DMS 273 (cell line): ENCODE data around the gene NAP1L1.

Experiments used
- DNase-seq: peaks from one replicate; lab custom pipeline; 2025; ENCODE audit not compliant: unreplicated experiment; lab: John Stamatoyannopoulos, UW

Gene NAP1L1

DNA sequence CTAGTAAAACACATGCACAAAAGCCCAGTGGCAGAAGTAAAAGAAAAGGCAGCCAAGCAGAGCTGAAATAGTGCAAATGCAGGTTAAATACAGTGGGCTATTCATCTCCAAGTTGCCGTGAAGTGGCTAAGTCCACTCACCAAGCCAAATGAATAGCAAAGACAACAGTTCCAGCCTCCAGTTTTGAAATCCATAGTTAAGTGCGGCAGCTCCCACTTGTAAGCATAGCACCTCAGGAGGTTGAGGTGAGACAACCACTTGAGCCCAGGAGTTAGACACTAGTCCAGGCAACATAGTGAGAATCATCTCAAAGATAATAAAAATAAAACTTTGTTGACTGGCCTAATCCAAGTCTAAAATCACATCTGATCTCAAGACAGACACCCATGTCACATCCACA lies 43.1 kb downstream of the NAP1L1 start:
- no peak for DNase-seq

DNA sequence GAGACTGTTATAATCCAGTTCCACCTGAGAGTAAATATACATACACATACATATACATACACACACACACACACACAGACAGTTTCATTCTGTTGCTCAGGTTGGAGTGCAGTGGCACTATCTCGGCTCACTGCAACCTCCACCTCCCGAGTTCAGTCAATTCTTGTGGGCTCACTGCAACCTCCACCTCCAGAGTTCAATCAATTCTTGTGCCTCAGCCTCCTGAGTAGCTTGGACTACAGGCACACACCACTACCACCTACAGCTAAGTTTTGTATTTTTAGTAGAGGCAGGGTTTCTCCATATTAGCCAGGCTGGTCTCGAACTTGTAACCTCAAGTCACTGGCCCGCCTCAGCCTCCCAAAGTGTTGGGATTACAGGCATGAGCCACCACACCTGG lies 44.0 kb downstream of the NAP1L1 start:
- DNase-seq = peak; percentile 9

- no peak for DNase-seq
These were observed 46.3 kb downstream of the NAP1L1 start for GRCh38 chr12:76038176-76038575.

DNA sequence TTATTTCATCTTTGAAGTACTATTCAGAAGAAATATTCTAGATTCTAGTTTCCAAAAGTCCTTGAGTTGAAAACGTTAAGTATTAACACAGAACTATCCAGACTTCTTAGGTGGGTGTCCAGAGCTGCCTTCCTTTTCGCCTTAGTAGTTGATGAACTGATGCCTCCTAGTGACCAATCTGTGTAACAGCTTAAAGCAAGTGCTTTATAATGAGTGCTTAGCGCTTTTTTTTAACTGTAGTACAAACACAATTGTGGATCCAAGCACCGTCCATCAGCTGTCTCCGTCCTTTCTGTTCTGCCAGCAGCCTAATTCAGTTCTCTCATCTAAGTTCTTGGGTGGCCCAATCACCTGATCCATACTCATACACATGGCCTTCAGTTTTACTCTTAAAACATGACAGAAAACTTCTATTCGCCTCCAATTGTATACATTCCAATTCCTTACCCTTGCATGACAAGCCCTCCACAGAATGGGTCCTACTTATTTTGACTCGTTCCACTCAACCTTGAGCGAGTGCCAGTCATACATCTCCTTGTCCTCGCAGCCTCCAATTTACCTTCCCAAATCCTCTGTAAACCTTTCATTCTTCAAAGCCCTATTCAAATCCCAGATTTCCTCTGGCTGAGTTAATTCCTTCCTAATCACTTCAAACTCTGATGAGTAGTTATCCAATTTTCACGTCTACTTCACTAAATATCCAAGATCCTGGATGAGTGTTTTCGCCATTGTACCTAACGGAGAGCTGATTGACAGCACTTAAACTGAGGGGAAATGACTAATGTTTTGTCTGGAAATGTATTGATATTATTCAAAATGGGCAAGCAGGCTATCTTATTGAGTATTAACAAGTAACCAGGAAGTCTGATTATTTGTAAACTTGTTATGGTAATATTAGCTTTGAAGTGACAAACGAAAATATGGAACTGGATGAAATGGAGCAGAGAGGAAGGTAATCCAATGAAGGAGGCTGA lies 47.1 kb downstream of the NAP1L1 start:
- DNase-seq = peak; percentile 80

GRCh38 chr12:76035045-76035444 lies 49.4 kb downstream of the NAP1L1 start:
- no peak for DNase-seq

DNA sequence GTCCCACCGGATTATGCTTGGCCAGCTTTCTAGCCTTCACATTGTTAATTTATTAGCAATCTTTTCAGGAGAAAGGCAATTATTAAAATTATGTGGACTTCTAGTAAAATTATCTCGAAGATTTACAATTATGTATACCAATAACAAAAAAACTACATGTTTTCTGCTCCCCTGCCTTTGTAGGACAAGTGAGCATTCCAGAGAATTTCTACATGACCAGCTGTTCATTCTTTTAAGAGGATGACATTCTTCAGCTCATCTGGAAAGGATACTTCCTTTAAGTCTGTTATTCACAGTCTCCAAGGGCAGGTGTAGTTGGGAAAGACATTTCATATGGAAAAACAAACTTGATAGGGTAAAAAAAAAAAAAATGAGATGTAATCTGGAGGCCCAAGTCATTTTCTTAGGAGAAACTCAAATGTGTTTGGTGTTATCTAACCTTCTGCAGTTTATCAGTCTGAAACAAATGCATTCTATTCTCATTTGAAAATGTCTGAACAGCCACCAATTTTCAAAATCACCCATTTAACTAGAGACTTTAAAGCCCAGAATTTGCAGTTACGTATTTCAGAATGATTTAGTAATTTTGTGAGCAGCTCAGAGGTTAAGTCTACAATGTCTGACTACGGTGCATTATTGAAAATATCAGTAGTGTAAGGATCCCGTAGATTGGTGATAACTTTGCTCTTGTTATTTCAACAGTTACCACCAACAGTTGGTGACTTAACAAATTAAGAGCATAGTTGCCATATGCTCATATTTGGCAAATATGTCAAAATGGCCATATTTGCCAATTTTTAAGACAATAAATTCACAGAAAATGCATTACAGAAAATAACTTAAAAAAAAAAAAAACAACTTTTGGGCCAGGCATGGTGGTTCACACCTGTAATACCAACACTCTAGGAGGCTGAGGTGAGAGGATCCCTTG lies 51.1 kb downstream of the NAP1L1 start:
- DNase-seq = peak; percentile 14

- peak; percentile 51 for DNase-seq
These were observed 52.2 kb downstream of the NAP1L1 start for GRCh38 chr12:76032043-76032981.

DNA sequence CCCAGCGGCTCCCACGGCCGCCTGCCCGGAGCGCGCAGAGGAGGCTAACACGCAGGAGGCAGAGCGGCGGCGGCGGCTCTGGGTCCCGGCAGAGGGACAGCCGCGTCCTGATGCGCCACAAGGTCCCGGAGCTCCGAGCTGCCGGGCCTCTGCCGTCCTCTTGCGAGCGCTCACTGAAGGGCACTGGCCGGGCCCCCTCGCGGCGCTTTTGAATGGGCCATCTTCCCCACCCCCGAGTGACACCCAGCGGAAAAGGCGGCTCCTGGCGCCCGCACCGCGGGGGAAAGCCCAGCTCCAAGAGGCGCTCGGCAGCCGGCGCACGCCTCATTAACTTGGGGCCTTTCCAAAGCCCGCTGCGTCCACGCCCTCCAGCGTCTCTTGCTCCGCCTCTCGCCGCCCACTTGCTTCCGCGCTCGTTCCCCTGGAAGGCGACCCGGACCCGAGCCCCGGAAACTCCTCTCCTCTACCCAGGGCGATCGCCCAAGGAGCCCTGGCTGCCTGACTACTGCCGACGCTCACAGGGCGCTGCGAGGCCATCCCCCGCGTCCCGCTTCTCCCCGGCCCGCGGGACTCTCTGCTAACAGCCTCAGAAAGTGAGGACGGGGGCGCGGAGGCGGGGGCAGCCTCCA lies 53.0 kb downstream of the NAP1L1 start, which contains the start of gene PHLDA1:
Gene PHLDA1 (minus strand): TSS at position 363 of the 629 bp plus-strand sequence.
- DNase-seq = peak; percentile 95

- DNase-seq = no peak
These were observed 53.4 kb downstream of the NAP1L1 start for GRCh38 chr12:76031081-76031413.

DNA sequence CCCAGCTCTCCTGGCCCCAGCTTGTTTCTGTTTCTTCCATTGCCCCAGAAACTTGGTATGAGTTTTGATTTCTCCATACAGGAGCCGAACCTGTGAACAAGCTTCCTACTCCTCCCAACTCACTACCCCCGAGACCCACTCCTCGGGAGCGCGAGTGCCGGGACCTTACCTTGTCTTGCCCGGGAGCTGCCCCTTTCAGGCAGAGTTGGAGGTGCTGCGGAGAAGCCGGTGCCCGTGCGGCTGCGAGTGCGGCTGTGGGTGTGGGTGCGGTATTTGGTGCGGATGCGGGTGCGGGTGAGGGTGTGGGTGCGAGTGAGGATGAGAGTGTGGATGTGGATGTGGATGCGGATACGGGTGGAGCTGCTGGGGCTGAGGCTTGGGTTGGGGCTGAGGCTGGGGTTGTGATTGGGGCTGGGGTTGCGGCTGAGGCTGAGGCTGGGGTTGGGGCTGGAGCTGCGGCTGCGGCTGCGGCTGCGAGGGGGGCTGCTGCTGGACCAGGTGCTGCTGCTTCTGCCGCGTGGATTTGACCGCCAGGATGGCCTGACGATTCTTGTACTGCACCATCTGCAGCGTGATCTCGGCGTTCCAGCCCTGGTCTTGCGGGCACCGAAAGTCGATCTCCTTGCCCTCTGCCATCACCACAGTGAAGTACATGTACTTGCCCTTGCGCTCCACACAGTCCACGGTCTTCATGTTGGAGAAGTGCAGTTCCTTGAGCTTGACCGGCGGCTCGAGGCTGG lies 54.0 kb downstream of the NAP1L1 start:
- peak; percentile 51 for DNase-seq

DNA sequence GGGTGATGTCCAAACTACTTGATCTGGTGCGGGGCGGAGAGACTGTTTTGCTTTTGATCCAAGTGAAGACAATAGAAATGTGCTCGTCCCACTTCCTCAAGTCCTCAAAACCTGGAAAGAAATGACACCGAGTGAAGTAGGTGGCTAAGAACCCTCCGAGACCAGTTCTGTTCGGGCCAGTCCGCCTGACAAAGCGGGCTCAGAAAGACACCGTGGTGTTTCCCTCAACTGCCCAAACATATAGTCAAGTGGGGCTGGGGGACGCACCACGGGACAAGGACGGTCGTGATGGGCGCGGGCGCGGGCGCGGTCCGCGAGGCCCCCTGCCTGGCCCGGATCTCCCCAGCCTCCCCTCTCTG lies 54.5 kb downstream of the NAP1L1 start:
- peak; percentile 44 for DNase-seq

DNA sequence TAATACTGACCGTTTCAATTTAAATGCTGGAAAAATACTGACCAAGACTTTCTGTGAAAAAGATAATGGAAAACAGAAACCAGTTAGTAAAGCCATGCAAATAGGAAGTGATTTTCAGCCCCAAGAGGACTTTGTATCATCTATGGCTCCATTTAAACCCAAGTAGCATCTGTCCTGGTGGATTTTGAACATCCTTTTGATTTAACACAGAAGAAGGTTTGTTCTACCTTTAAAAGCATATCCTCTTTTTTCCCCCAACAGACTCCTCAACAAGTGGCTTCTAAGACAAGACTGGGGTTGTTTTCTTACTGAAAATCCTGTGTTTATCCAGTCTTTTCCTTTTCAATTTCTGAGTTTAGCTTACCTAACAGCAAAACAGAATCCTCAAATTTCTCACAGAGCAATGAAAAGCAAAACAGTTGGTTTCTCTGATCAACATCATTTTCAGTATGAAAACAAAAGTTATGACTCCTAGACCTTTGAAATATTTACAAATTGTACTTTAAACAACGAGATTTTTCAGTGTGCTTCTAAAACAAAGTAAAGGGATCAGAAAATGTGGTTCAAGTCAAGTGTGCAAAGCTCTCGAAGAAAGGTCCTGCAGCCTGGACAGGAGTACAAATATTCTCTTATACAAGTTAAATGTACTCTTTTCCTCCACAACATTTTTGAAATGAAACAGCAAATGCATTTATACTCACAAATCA lies 55.8 kb downstream of the NAP1L1 start:
- DNase-seq = no peak

DNA sequence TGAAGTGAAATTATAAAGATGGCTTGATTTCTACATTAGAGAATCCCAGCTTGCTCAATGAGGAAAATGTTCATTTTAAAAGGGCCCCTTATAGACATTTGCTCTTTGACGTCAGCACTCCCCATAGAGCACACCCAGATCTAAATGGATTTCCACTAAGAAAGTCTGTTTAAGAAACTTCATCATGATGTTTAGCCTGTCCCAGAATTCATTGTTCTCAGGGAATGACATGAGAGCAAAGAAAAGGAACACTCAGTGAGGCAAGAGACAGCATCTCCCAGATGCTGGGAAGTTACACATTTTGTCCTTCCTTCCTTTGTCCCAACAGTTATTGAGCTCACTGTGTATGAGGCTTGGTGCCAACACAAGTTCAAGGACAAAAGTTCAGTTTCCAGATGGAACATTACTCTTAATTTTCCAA lies 57.8 kb downstream of the NAP1L1 start:
- DNase-seq = no peak

GRCh38 chr12:76025601-76026575 lies 58.6 kb downstream of the NAP1L1 start:
- no peak for DNase-seq

GRCh38 chr12:76024942-76025600 lies 59.4 kb downstream of the NAP1L1 start:
- no peak for DNase-seq

DNA sequence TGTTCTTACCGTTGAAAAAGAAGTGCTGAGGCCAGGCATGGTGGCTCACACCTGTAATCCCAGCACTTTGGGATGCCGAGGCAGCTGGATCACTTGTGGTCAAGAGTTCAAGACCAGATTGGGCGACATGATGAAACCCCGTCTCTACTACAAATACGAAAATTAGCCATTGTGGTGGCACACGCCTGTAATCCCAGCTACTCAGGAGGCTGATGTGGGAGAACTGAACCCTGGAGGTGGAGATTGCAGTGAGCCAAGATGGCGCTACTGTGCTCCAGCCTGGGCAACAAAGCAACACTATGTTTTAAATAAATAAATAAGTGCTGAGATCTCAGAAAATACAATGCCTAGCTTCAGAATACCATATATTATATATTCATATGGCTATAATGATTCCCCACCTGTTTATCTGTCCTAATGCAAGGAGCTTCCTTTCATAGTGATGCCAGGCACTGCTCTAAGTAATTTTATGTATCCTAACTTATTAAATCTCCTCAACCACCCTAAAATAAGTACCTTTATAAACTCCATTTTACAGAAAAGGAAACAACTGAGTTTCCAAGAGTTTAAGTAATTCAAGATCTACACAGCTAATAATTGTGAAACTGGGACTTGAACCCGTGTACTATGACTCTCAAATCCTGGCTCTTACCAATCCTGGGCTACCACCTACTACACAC lies 60.2 kb downstream of the NAP1L1 start:
- no peak for DNase-seq
